Hepatocyte (in vitro differentiated cells): ENCODE results near the gene CALY. TPM values are rescaled to one million over a fixed set of nuclear protein-coding genes. Genes with fewer than 3 reads are reported as not detected.

Experiments used
- DNase-seq: peaks from one replicate; pipeline ENCODE4 v3.0.0-alpha.2; 2016; ENCODE audit warnings: low spot score
- H2AFZ ChIP-seq: fragments of 200-600 bp; sonication (generic); 2 replicates; pipeline ENCODE4 v1.6.0; 2016; ENCODE audit warnings: antibody characterized with exemption, mild to moderate bottlenecking
- H3K27ac ChIP-seq: fragments of 200-600 bp; sonication (generic); 2 replicates; pipeline ENCODE4 v1.5.1; 2016; ENCODE audit warnings: mild to moderate bottlenecking
- H3K27me3 ChIP-seq: fragments of 200-600 bp; sonication (generic); 2 replicates; pipeline ENCODE4 v1.6.1; 2016
- H3K36me3 ChIP-seq: fragments of 200-600 bp; sonication (generic); replicated peaks from 2 replicates; pipeline ENCODE4 v1.5.1; 2016; ENCODE audit warnings: low read depth; ENCODE audit not compliant: insufficient read depth
- H3K4me1 ChIP-seq: fragments of 200-600 bp; sonication (generic); 2 replicates; pipeline ENCODE4 v1.5.1; 2016; ENCODE audit warnings: mild to moderate bottlenecking, moderate library complexity; ENCODE audit not compliant: insufficient read depth
- H3K4me2 ChIP-seq: fragments of 200-600 bp; sonication (generic); 2 replicates; pipeline ENCODE4 v1.6.0; 2016
- H3K4me3 ChIP-seq: fragments of 200-600 bp; sonication (generic); 2 replicates; pipeline ENCODE4 v1.5.1; 2016; ENCODE audit warnings: mild to moderate bottlenecking
- H3K79me2 ChIP-seq: fragments of 200-600 bp; sonication (generic); 2 replicates; pipeline ENCODE4 v1.6.0; 2017; ENCODE audit warnings: mild to moderate bottlenecking
- H3K9me2 ChIP-seq: fragments of 200-600 bp; sonication (generic); replicated peaks from 2 replicates; pipeline ENCODE4 v1.6.0; 2017; ENCODE audit warnings: mild to moderate bottlenecking; ENCODE audit not compliant: insufficient read depth
- H3K9me3 ChIP-seq: fragments of 200-600 bp; sonication (generic); 2 replicates; pipeline ENCODE4 v1.5.1; 2016; ENCODE audit warnings: low read depth, mild to moderate bottlenecking
- H4K20me1 ChIP-seq: fragments of 200-600 bp; sonication (generic); 2 replicates; pipeline ENCODE4 v1.6.0; 2016; ENCODE audit warnings: mild to moderate bottlenecking; ENCODE audit not compliant: insufficient read depth, poor library complexity, severe bottlenecking
- CTCF ChIP-seq: fragments of 200-600 bp; sonication (generic); IDR thresholded peaks from 2 replicates; pipeline ENCODE4 v1.5.1; 2016; ENCODE audit warnings: antibody characterized with exemption, mild to moderate bottlenecking; ENCODE audit not compliant: poor library complexity
- EZH2 ChIP-seq: fragments of 200-600 bp; sonication (generic); IDR thresholded peaks from 2 replicates; pipeline ENCODE4 v1.6.1; 2016; ENCODE audit warnings: antibody characterized with exemption, mild to moderate bottlenecking, borderline replicate concordance
- EZH2phosphoT487 ChIP-seq: fragments of 200-600 bp; sonication (generic); IDR thresholded peaks from one replicate; pipeline ENCODE4 v1.6.1; 2018; ENCODE audit warnings: antibody characterized with exemption, mild to moderate bottlenecking, low read depth, moderate library complexity; ENCODE audit not compliant: unreplicated experiment, severe bottlenecking
- WGBS: methylation state at CpG from one replicate; pipeline ENCODE4 v1.1.6; 2016; ENCODE audit warnings: low lambda C conversion rate; ENCODE audit errors: missing lambda C conversion rate; 5-methylcytosine and 5-hydroxymethylcytosine counted together
- polyA plus RNA-seq: library from polyadenylated mRNA; unstranded; fragments of >200 nt; fragmentation: Nextera tagmentation; extraction: Ambion mirVana; gene quantifications from 2 replicates; pipeline ENCODE4 v1.2.1, GENCODE V29; 2016
- total RNA-seq: library from RNA; depleted of rRNA; stranded (reverse); fragments of >200 nt; gene quantifications from 2 replicates; pipeline ENCODE4 v1.2.3, GENCODE V29; 2014

The CALY gene
- total and polyA plus RNA-seq, 2 experiments from 2014 or later, result 2.3 to 3.7 TPM

GRCh38 chr10:133362846-133363245 is 26.1 kb upstream of the CALY start:
- Histone ChIP-seq H3K4me2 (no peak overlapping the region), H3K36me3 (no peaks in the 10 kb centered on the region), H3K9me2 (no peaks in the 10 kb centered on the region), H3K4me3 (no peak overlapping the region), H3K4me1 (peaks cover 8% of the 10 kb centered on the region), H4K20me1 (no peaks in the 10 kb centered on the region), H2AFZ (no peak overlapping the region), H3K27me3 (no peaks in the 10 kb centered on the region), H3K9me3 (no peaks in the 10 kb centered on the region), H3K79me2 (no peaks in the 10 kb centered on the region), H3K27ac (no peak overlapping the region)
- no peak for DNase-seq
- TF ChIP-seq EZH2 (no peak), CTCF (no peak), EZH2phosphoT487 (no peak)
- 96% methylated on average over 13 of the region's 13 CpGs for WGBS

- Histone ChIP-seq H3K4me3 (no peak overlapping the region), H4K20me1 (no peaks in the 10 kb centered on the region), H3K27me3 (no peaks in the 10 kb centered on the region), H3K9me3 (no peaks in the 10 kb centered on the region), H3K9me2 (no peaks in the 10 kb centered on the region), H3K4me1 (peaks cover 17% of the 10 kb centered on the region), H3K27ac (no peak overlapping the region), H2AFZ (no peak overlapping the region), H3K79me2 (no peaks in the 10 kb centered on the region), H3K4me2 (no peak overlapping the region), H3K36me3 (no peaks in the 10 kb centered on the region)
- TF ChIP-seq CTCF (no peak), EZH2 (no peak)
- no peak for DNase-seq
- 95% methylated on average over 18 of the region's 18 CpGs for WGBS
These were observed 25.2 kb upstream of the CALY start for GRCh38 chr10:133361773-133362441.

- no peak for DNase-seq
- Histone ChIP-seq H3K27ac (no peak overlapping the region), H3K9me2 (no peaks in the 10 kb centered on the region), H3K4me2 (no peak overlapping the region), H3K36me3 (no peaks in the 10 kb centered on the region), H3K4me3 (no peak overlapping the region), H3K4me1 (peaks cover 21% of the 10 kb centered on the region), H3K9me3 (no peaks in the 10 kb centered on the region), H4K20me1 (no peaks in the 10 kb centered on the region), H3K79me2 (no peaks in the 10 kb centered on the region), H3K27me3 (no peaks in the 10 kb centered on the region), H2AFZ (no peak overlapping the region)
- 94% methylated on average over 5 of the region's 5 CpGs for WGBS
- TF ChIP-seq CTCF, result no peak
- TF ChIP-seq EZH2phosphoT487, result no peak
- TF ChIP-seq EZH2, result no peak
These were observed 24.5 kb upstream of the CALY start for GRCh38 chr10:133361227-133361626.
